ENCODE measurements around the gene LRRC3.

- TF ChIP-seq, protein P1, sequence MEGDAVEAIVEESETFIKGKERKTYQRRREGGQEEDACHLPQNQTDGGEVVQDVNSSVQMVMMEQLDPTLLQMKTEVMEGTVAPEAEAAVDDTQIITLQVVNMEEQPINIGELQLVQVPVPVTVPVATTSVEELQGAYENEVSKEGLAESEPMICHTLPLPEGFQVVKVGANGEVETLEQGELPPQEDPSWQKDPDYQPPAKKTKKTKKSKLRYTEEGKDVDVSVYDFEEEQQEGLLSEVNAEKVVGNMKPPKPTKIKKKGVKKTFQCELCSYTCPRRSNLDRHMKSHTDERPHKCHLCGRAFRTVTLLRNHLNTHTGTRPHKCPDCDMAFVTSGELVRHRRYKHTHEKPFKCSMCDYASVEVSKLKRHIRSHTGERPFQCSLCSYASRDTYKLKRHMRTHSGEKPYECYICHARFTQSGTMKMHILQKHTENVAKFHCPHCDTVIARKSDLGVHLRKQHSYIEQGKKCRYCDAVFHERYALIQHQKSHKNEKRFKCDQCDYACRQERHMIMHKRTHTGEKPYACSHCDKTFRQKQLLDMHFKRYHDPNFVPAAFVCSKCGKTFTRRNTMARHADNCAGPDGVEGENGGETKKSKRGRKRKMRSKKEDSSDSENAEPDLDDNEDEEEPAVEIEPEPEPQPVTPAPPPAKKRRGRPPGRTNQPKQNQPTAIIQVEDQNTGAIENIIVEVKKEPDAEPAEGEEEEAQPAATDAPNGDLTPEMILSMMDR (IDR thresholded peaks at IDR 0.05): no peak
- TF ChIP-seq POLR2A (IDR thresholded peaks at IDR 0.05): no peak
Observed at GRCh38 chr21:44429894-44430293, 25.4 kb upstream of the LRRC3 start.

Measured in adrenal gland (tissue), 5 donors.